KG1 (cell line): ENCODE results near the gene NAV3.

Experiments
- DNase-seq: peaks from one replicate; lab custom pipeline; 2025; lab: John Stamatoyannopoulos, UW

Gene NAV3

GRCh38 chr12:78120306-78120705, 289.6 kb downstream of the NAV3 start:
- no peak for DNase-seq

- DNase-seq, result no peak
Observed at GRCh38 chr12:78120866-78121560, 290.3 kb downstream of the NAV3 start.

GRCh38 chr12:78121969-78122610, 291.4 kb downstream of the NAV3 start:
- no peak for DNase-seq

GRCh38 chr12:78128211-78128610, 297.5 kb downstream of the NAV3 start:
- DNase-seq, result no peak

GRCh38 chr12:78143717-78144116, 313.0 kb downstream of the NAV3 start:
- DNase-seq, result no peak

GRCh38 chr12:78145398-78145797, 314.7 kb downstream of the NAV3 start:
- DNase-seq, result no peak

- DNase-seq, result peak; percentile 5
Observed at GRCh38 chr12:78146365-78146772, 315.7 kb downstream of the NAV3 start.

- no peak for DNase-seq
Observed at GRCh38 chr12:78149459-78149858, 318.8 kb downstream of the NAV3 start.

GRCh38 chr12:78155546-78155945, 324.9 kb downstream of the NAV3 start:
- DNase-seq, result no peak

GRCh38 chr12:78156751-78157150, 326.1 kb downstream of the NAV3 start:
- no peak for DNase-seq

- DNase-seq, result no peak
Observed at GRCh38 chr12:78157199-78157598, 326.5 kb downstream of the NAV3 start.

GRCh38 chr12:78164154-78164553, 333.5 kb downstream of the NAV3 start:
- DNase-seq, result no peak

GRCh38 chr12:78167510-78167909, 336.8 kb downstream of the NAV3 start:
- no peak for DNase-seq

GRCh38 chr12:78171061-78171460, 340.4 kb downstream of the NAV3 start:
- DNase-seq, result no peak

- DNase-seq, result no peak
Observed at GRCh38 chr12:78176643-78177042, 345.9 kb downstream of the NAV3 start.

GRCh38 chr12:78177298-78177697, 346.6 kb downstream of the NAV3 start:
- DNase-seq, result no peak

GRCh38 chr12:78179346-78179745, 348.7 kb downstream of the NAV3 start:
- DNase-seq, result no peak

GRCh38 chr12:78181544-78182162, 351.0 kb downstream of the NAV3 start:
- no peak for DNase-seq

- DNase-seq, result no peak
Observed at GRCh38 chr12:78183824-78184223, 353.1 kb downstream of the NAV3 start.

- no peak for DNase-seq
Observed at GRCh38 chr12:78185109-78185508, 354.4 kb downstream of the NAV3 start.

- DNase-seq, result no peak
Observed at GRCh38 chr12:78185651-78186050, 355.0 kb downstream of the NAV3 start.

- DNase-seq, result no peak
Observed at GRCh38 chr12:78186670-78187069, 356.0 kb downstream of the NAV3 start.

- no peak for DNase-seq
Observed at GRCh38 chr12:78187741-78188140, 357.0 kb downstream of the NAV3 start.
